ENCODE results near the gene SKA1. TPM values are rescaled to one million over a fixed set of nuclear protein-coding genes. Genes with fewer than 3 reads are reported as not detected.

Gene SKA1, protein sequence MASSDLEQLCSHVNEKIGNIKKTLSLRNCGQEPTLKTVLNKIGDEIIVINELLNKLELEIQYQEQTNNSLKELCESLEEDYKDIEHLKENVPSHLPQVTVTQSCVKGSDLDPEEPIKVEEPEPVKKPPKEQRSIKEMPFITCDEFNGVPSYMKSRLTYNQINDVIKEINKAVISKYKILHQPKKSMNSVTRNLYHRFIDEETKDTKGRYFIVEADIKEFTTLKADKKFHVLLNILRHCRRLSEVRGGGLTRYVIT
- total RNA-seq (2022; extraction: Qiagen RNA extraction): 11.2 to 11.9 TPM (median 11.7 TPM) in 5 replicates

DNA sequence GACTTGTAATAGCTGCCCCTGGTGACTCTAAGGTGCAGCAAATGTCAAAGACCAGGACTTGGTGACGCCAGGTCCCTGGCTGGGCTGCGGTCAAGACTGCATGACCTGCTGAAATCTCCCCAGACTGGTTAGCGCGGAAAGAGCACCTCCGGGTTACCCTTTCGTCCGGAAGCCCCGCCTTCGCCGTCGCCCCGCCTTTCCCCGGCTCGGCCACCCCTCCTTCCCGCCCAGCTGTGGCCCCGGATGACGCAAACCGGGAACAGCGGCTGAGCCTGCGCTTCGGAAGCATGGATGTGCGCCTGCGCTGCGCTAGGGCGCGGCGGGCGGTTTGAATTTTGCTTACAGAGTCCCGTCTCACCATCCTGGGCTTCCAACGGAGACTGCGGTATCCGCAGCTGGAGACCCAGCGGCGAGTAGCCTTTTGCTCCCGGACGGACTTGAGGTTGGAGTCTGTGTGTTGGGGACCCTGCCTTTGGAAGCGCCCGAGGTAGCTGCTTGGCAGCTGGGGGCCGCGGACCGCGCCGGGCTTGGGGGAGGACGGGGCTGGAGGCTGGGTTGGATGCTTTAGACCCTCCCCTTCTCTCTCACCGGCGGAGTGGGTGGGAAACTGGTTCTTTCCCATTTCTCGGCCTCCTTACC, at the start of gene SKA1:
TSS of gene SKA1 (plus strand) at position 294 of the 639 bp plus-strand sequence. CDS start 785 bp downstream, outside the sequence.

Other genes starting within 250 kb of the SKA1 start
- gene MYO5B, start 179.9 kb upstream of the SKA1 start, total RNA-seq (2022; extraction: Qiagen RNA extraction): 7.8 to 10.5 TPM (median 9.4 TPM) in 5 replicates
- 0.11 to 0.31 TPM (median 0.25 TPM) in 5 replicates for gene CFAP53, start 108.6 kb upstream of the SKA1 start, total RNA-seq (2022; extraction: Qiagen RNA extraction)
- 26.4 to 35.2 TPM (median 33.5 TPM) in 5 replicates for gene MBD1, start 93.5 kb upstream of the SKA1 start, total RNA-seq (2022; extraction: Qiagen RNA extraction)
- gene CXXC1, start 87.4 kb upstream of the SKA1 start, total RNA-seq (2022; extraction: Qiagen RNA extraction): 39.9 to 50.9 TPM (median 45.3 TPM) in 5 replicates
- gene MAPK4, start 185.0 kb downstream of the SKA1 start, total RNA-seq (2022; extraction: Qiagen RNA extraction): 0.12 to 0.23 TPM (median 0.14 TPM) in 5 replicates